ENCODE data around the gene ZNF646.

DNA sequence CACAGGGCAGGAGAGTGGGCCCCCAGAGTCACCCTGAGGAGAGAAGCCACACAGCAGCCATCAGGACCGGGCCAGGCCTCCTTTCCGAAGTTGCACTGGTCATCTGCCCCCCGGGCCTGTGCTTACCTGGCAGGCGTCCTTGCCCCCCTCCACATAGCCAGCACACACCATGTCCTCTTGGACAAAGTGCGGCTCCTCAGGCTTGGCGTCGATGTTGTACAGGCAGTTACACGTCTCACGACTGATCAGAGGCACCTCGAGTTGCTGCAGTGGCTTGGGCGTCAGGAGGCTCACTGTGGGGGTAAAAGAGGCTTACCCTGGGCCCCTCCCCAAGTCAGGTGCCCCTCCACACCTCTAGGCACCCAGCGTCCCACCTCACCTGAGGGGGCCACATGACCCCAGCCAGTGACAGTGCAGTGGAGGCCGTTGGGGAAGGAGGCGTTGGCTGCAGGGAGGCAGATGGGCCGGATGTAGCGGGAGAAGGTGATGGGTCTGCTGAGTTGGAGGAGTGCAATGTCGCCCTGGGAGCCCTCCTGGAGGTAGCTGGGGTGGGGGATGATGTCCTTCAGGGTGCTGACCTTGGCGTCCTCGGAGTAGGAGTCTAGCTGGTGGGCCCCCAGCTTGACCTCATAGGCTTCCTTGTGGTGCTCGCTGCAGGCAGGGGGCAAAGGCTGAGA is 58.2 kb downstream of the ZNF646 start:
- no peak for TF ChIP-seq CTCF (IDR thresholded peaks at IDR 0.05)
- TF ChIP-seq POLR2A (IDR thresholded peaks at IDR 0.05), result no peak

Measured in gastroesophageal sphincter (tissue), 3 donors.